Stimulated activated CD4-positive, alpha-beta T cell treated with anti-CD3 and anti-CD28 coated beads, Interleukin-2, amount 100 ng/mL, for 24 hours (primary cell): Measurements from ENCODE around the gene SHISA7.

Experiments
- DNase-seq, 2 donors: peaks; one replicate each; pipeline ENCODE4 v3.0.0-alpha.2; 2020

The SHISA7 gene

GRCh38 chr19:55443045-55443823 is at the start of gene SHISA7:
Gene SHISA7, minus strand, starts transcription at chr19:55443300. Its CDS starts 437 bp downstream, at chr19:55442863.
- DNase-seq: no peak

GRCh38 chr19:55492362-55492944 is 49.4 kb upstream of the SHISA7 start:
- no peak for DNase-seq

GRCh38 chr19:55491546-55492360 is 48.7 kb upstream of the SHISA7 start:
- no peak for DNase-seq

GRCh38 chr19:55490478-55491432 is 47.7 kb upstream of the SHISA7 start:
- no peak for DNase-seq

GRCh38 chr19:55489711-55490477 is 46.8 kb upstream of the SHISA7 start:
- no peak for DNase-seq

- no peak for DNase-seq
These were observed 46.0 kb upstream of the SHISA7 start for GRCh38 chr19:55488986-55489710.

GRCh38 chr19:55487924-55488687 is 45.0 kb upstream of the SHISA7 start, which contains the start of gene SSC5D:
Gene SSC5D, plus strand, starts transcription at chr19:55488436. Its CDS starts 154 bp downstream, at chr19:55488590.
- no peak for DNase-seq

- peak; percentile 60 to 72 for DNase-seq
These were observed 44.1 kb upstream of the SHISA7 start for GRCh38 chr19:55486971-55487923.

- DNase-seq: no peak
These were observed 43.2 kb upstream of the SHISA7 start for GRCh38 chr19:55486043-55486970.

GRCh38 chr19:55485439-55486011 is 42.4 kb upstream of the SHISA7 start:
- DNase-seq: no peak

GRCh38 chr19:55484593-55485438 is 41.7 kb upstream of the SHISA7 start, which contains the start of gene NAT14:
Gene NAT14, plus strand, starts transcription at chr19:55485188. Its CDS starts 521 bp downstream, at chr19:55485709.
- peak; percentile 66 to 77 for DNase-seq

- no peak for DNase-seq
These were observed 40.8 kb upstream of the SHISA7 start for GRCh38 chr19:55483706-55484592.

GRCh38 chr19:55482967-55483705 is 40.0 kb upstream of the SHISA7 start:
- no peak for DNase-seq
